Retinal pigment epithelial cell (primary cell): ENCODE measurements around the gene COX19.

Experiments used
- DNase-seq: peaks from one replicate; pipeline ENCODE4 v3.0.0-alpha.2; 2010; ENCODE audit warnings: low read depth
- H3K4me3 ChIP-seq: 2 replicates; pipeline ENCODE4 v1.5.1; 2011; ENCODE audit warnings: mild to moderate bottlenecking, low read length, control low read depth, moderate library complexity
- CTCF ChIP-seq: conservative IDR thresholded peaks from 2 replicates; pipeline ENCODE4 v1.5.1; 2011; ENCODE audit warnings: low read depth, low read length, control low read depth, inconsistent platforms

Gene COX19

DNA sequence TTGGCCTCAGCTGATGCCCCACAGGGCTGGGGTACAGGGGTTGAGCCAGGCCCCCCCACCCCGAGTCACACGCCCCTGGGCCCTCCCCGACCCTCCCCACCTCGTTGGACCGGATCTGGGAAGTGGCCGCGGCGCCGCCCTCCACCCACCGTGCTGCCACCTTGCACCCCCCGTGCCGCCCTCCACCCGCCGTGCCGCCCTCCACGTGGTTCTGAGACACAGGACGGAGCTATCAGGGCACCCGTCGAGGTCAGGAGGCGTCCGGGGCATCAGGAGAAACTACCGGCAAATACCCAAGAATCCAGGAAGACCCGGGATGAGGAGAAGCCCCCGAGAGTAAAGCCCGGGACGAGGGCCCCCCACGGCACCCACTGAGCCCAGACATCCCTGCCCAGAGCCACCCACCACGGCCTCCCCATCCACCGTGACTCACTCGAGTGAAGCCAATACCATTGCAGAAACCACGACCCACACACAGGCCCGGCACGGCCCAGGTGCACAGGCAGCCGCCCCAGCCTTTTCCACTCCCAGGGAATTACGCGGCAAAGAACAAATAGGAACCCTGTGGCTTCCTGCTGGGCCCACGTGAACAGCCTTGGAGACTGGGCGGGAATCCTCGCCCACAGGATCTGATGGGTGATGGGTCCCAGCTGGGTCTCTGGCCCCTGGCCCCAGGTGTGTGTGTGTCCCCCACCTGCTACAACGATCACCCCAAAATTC is 54.8 kb downstream of the COX19 start:
- no peak for TF ChIP-seq CTCF
- no peak overlapping the region for H3K4me3 ChIP-seq
- DNase-seq = no peak

GRCh38 chr7:919924-920341 is 55.4 kb downstream of the COX19 start:
- no peak for DNase-seq
- H3K4me3 ChIP-seq = no peak overlapping the region
- TF ChIP-seq CTCF = no peak

DNA sequence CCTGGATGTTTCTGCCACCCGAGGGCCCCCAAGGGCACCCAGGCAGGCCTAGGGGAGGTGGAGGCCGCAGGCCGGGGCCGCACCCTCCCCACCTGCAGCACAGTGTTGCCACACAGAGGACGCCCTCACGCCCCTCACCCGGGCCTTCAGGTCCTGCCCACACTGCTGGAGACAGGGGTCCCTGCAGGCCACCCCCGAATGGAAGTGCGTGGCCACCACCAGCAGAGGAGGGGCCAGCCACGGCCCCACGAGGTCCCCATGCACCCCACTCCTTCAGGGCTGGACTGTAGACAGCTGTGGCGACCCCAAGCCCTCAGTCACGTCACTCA is 56.3 kb downstream of the COX19 start:
- TF ChIP-seq CTCF = no peak
- H3K4me3 ChIP-seq = no peak overlapping the region
- DNase-seq = no peak

- no peak for TF ChIP-seq CTCF
- DNase-seq = no peak
- H3K4me3 ChIP-seq = no peak overlapping the region
Observed at GRCh38 chr7:918441-919113, 56.8 kb downstream of the COX19 start.

DNA sequence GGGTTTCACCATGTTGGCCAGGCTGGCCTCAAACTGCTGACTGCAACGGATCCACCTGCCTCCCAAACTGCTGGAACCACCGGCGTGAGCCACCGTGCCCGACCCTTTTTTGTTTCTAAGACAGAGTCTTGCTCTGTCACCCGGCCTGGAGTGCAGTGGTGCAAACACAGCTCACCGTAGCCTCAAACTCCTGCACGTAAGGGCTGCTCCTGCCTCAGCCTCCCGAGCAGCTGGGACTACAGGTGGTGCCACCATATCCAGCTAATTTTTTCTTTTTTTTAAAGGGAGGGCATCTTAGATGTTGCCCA is 57.3 kb downstream of the COX19 start:
- no peak for DNase-seq
- TF ChIP-seq CTCF = no peak
- H3K4me3 ChIP-seq = no peak overlapping the region

GRCh38 chr7:917255-918117 is 57.9 kb downstream of the COX19 start:
- DNase-seq = no peak
- H3K4me3 ChIP-seq = no peak overlapping the region
- no peak for TF ChIP-seq CTCF
